ENCODE data around the gene ZBTB8A. TPM values are rescaled to one million over a fixed set of nuclear protein-coding genes. Genes with fewer than 3 reads are reported as not detected.

Gene ZBTB8A
- total and polyA plus RNA-seq, 2 of the 8 experiments (the other 6 are each of a cell fraction or from before 2014, with no cell fraction given), result 2.9 to 10.4 TPM

- no peak for TF ChIP-seq TAF7 (optimal IDR thresholded peaks at IDR 0.05; ENCODE audit: borderline replicate concordance, low read depth, low read length)
- TF ChIP-seq HDAC6 (IDR thresholded peaks at IDR 0.05; ENCODE audit: low read depth, low read length), result no peak
- TF ChIP-seq POU5F1 (IDR thresholded peaks at IDR 0.05; ENCODE audit: low read depth, low read length), result no peak
Measured at GRCh38 chr1:32533792-32534327, 5.4 kb upstream of the ZBTB8A start (continued).
